Activated CD4-positive, alpha-beta T cell treated with anti-CD3 and anti-CD28 coated beads, Interleukin-2, amount 50 U/mL, for 4 hours (primary cell): Measurements from ENCODE around the gene GRIK1.
"Not testable (repeated sequence)": the region's sequence is repeated elsewhere in the genome, so short reads cannot be mapped to it uniquely, and the experiment has no call there.

Experiments used
- DNase-seq, 2 experiments: peaks; one replicate each; pipeline ENCODE4 v3.0.0-alpha.2; 2020

Gene GRIK1

DNA sequence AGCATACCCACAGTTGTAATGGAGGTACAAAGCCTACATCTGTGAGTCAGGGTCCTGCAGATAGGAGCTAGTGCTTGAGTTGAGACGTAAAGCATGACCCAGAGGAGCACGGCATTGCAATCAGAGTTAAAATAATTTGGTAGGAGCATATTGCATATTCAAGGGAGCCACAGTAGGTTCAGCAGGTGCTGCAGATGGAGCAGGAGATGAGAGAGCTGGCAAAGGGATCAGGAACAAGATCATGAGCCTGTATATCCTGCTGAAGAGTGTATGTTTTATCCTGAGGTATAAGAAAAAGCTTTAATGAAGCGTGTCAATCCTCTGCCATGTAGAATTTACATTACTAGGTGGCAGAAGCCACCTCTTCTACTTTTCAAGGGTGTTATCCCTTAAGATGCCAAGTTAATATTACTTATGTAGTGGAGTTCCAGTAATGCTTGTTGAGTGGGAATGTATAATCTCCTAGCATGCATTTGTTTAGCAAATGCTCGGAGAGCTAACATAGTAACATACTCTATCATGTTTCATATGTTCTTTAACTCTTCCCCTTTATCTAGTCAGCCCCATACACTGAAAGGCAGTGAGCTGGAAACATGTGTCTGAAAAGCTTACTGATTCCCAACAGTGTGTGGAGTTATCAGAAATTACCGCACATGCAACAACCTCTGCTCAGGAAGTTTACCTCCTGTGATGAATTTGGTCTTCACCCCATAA lies 300.3 kb downstream of the GRIK1 start:
- DNase-seq: no peak

DNA sequence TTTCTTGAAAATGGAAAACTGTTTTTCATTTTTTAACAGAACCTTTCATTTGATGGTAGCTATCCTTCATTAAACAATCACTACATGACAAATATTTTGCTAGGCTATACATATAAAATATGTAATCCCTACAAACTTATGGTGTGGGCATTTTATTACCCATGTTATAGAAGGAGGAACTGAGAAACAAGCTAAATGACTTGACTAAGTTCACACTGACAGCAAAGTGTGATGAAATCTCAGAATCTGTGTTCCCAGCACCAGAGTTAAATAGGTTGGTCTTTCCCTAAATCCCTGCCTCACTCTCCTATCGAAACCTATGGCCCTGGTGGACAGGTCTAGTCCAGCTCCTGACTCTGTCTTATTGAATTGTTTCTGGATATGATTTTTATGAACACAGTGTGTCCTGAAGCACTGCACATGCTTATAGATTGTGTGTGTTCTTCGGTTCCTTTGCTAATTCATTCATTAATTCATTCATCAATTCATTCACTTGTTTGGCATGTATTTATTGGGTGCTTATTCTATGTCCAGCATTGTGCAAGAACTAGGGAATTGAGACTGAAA lies 301.0 kb downstream of the GRIK1 start:
- DNase-seq: no peak

DNA sequence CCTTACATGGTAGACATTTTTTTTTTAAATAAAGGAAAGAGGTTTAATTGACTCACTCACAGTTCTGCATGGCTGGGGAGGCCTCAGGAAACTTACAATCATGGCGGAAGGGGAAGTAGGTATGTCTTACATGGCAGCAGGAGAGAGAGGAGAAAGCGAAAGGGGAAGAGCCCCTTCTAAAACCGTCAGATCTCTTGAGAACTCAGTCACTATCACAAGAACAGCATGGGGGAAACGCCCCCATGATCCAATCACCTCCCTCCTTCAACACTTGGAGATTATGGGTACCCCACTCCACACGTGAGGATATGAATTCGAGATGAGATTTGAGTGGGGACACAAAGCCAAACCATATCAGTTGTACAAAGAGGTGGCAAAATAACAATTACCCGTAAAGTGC lies 301.7 kb downstream of the GRIK1 start:
- no peak for DNase-seq

DNA sequence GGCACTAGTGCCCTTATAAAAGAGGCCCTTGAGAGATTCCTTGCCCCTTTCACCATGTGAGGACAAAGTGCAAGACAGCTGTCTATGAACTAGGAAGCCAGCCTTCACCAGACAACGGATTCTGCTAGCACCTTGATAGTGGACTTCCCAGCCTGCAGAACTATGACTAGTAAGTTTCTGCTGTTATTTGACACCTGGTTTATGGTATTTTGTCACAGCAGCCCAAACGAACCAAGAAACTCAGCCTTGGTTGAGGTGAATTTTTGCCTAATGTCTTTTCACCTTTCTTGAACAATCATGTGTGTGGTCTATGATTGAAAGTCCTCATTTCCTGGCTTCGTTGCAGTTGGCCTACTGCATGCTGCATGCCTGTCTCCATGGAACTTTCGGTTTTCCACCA lies 302.2 kb downstream of the GRIK1 start:
- DNase-seq: no peak

DNA sequence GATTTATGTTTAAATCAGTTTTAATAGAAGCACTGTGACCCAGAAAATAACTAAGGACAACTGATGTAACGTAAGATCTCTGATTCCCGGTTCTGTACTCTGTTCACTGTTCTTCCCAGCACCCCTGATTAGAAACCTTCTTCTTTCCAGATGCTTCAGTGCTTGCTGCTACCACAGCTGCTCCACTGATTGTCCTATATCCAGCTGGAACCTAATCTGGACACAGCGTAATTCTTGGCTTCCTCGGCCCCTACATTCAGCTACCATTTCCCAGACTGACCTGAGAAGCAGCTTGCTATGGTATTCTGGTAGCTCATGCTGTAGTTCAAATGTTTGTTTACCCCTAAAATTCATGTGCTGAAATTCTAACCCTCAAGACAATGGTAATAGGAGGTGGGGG lies 302.7 kb downstream of the GRIK1 start:
- no peak for DNase-seq

DNA sequence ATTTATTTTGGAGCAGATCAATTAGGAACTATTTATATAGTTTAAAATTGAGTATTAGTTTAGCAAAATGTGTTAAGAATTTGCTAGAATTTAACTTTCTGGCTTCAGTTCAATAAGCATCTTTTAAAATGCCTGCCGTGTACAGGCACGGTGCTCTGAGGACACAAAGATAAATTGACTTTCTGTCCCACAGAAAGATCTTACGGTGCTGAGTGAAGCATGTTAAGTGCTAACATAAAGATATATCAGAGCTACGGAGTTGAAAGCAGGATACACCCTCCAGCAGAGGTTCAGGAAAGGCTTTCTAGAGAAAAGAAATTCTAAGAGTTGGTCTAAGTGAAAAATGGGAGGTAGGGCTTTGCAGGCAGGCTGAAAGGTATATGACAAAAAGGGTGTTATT lies 305.4 kb downstream of the GRIK1 start:
- DNase-seq: no peak

DNA sequence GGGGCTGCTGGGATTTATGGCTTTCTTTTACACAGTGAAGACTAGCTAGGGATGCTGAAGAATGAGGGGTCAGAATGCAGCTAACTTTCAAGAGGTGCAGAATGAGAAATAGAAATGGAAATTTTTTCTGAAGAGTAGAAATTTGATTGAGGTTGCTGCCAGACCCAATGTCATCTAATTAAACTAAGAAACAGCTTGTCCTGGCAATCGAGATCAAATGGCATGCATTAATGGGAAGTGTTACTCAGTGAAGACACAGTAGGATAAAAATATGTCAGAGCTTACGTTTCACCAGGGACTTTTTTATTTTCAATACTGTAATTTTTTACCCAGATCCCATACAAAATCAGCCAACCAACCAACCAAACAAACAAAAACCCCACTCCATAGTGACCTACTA lies 306.0 kb downstream of the GRIK1 start:
- DNase-seq: no peak

DNA sequence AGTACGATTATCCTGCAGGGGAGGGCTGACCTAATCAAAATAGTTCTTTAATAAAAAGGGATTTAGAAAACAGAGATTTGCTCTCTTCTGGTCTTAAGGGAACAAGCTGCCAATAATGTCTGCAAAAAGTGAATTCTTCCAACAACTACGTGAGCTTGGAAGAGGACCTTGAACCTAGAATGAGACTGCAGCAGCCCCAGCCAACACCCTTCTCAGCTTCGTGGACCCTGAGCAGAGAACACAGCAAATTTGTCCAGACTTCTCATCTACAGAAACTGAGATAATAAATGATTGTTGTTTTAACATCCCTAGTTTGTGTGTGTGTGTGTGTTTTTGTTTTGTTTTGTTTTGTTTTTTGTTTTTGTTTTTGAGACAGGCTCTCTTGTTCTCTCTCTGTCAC lies 309.4 kb downstream of the GRIK1 start:
- DNase-seq: no peak

DNA sequence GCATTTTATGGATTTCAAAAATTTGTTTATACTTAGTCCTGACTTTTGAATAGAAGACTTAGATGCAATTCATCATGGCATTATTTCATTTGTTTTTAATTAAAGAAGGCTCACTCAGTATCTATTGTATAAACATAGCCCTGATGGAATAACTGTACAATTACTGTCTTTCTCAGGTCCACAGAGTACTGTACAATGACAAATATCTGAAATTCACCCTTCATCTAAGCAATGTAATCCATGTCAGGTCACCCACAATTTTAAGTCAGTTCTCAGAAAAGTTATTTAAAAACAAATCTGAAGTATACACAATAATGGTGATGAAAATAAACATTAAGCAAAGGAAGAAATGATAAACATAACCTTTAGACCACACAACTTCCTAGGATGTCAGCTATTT lies 311.9 kb downstream of the GRIK1 start:
- no peak for DNase-seq

DNA sequence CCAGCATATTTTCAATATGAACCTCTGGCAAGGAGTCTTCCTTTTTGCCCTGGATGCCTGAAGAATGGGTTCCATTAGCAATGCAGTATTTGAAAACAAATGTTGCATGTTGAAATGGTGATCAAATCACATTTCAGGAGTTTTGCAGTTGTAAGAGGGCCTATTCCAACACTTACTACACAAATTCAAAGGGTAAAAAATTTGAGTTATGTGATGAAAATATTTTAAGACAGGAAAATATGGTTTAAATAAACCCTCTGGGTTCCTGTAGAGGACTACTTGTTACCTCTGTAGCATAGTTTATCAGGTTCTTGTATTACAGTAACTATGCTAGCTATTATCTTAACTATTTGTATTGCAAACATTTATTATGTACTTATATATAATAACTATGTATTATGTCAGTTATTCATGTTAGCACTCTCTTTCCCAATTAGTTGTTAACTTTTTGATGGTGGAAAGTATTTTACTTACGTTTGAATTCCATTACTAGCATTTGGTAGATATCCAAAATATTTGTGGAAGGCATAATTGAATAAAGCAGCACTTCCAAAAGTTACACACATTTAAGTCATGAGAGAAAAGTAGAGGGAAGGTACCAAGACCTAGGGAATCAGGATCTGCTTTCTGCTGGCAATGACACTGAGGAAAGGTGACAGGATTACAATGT lies 312.9 kb downstream of the GRIK1 start:
- no peak for DNase-seq

DNA sequence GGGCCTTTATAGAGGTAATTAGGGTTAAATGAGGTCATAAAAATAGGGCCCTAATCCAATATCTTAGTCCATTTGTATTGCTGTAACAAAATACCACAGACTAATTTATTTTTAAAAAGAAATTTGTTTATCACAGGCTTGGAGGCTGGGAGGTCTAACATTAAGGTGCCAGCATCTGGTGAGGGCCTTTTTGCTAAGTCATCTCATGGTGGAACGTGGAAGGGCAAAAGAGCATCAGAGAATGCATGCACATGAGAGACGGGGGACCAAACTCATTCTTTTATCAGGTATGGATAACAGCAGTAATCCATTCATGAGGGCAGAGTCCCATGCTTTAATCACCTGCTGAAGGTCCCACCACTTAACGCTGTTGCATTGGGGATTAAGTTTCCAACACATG lies 313.8 kb downstream of the GRIK1 start:
- DNase-seq: no peak

DNA sequence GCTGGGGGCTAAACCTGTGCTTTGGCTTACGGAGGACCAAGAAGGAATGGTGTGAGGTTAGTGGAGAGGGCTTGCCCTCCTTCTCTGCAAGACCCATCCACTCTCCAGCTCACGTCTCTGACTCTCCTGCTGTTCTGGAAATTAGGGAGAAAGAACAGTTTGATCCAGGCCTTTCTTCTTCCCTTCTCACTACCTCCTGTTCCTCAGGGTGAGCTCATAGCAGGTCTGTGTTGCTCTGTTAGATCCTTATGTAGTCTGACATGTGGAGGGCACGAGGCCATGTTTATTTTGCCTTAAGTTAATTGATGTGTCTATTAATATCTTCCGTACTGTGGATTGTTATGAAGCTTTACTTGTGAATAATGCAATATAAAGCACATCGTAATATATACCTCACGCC lies 315.0 kb downstream of the GRIK1 start:
- no peak for DNase-seq

DNA sequence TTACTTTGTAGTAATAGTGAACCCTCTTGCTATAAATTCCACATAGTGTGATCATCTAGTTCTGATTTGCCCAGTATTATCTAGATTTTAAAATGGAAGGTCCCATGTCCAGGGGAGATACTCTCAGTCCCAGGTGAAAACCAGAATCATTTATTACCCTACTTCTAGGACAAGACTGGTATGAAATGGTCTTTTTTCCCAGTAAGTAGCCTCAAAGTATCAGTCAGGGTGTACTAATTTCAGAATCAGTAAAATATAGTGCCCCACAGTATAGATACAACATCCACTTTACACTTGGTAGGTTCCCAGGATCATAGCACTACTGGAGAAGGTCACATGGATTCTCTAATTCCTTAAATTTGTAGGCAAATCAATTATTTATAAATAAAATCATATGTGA lies 318.3 kb downstream of the GRIK1 start:
- DNase-seq: no peak

DNA sequence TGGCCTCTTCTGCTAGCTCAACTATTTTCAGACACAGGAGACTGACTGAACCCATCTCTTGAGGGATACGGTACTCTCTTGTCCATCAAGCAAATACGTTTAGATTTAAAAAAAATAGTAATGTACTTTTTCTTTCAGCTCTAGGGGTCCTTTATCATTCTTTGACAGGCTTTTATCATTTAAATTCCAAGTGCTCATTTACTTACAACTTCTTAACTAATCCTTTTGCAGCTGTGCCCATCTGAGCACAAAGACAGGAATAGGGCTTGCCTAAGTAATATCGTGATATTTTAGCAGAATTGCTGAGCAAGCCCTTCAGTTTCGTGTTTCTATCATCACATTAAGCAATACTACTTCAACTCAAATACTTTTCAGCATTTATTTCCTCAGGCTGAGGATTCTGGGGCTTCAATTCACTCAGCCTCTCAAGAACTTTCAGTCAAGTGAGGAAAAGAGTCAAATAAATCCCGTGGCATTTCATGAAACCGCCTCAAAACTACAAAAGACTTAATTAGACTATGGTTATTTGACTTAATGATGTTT lies 323.5 kb downstream of the GRIK1 start:
- no peak for DNase-seq

DNA sequence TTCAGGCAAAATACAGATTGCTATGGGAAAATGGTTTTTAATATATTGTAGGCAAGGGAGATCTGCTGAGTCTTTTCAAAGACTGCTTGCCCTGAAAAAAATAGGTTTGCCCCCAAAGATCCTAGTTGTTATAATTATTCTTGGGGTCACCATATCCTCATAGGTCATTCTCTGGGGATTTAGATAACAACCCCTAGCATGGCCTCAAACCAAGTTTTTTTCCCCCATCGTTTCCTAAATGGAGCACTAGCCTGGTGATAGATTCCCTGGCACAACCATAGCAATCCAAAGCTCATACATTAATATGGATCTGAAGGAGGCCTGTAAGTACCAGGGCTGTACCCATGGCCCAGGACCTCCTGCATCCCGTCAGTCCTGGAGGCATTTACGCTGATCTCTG lies 325.9 kb downstream of the GRIK1 start:
- no peak for DNase-seq

DNA sequence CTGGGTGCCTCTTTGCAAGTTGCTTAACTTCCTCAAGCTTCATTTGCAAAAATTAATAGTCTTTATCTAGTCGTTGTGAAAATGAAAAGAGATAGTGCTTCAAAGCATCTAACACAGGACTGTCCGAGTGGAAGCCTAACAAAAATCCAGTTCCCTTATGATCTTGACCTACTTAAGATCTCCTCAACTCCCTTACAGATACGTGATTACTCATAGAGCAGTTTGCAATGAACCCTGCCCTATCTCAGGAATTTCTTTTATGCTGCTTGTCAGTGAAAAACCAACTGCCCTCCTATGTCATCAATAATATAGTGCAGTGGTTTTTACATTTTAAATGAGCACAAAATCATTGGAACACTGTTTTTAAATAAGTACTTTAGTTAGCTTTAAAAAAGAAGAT lies 326.8 kb downstream of the GRIK1 start:
- no peak for DNase-seq

DNA sequence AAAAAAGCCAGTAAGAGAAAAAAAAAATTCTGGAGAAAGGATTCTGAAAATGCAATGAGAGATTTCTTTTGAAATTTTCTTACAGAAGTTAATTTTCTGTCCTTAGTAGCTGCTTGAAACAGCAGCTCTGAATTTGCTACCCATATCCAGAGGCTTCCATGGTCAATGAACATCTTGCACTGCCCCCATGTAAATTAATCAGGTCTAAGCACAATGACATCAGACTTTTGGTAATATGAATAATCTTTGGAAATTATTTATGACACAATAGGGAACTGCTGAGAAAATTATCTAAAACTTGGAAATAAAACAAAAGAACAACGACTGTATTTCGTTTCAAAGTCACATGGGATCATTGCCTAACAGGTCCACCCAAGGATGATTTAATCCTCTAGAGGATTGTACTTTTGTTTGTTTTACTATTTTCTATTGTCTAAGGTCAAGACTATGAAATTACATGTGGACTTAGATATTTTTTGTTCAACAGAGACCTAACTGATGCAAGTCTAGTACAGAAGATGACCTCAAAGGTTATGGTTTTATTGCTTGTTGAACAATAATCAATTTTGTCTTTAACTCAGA lies 328.9 kb downstream of the GRIK1 start:
- DNase-seq: no peak

DNA sequence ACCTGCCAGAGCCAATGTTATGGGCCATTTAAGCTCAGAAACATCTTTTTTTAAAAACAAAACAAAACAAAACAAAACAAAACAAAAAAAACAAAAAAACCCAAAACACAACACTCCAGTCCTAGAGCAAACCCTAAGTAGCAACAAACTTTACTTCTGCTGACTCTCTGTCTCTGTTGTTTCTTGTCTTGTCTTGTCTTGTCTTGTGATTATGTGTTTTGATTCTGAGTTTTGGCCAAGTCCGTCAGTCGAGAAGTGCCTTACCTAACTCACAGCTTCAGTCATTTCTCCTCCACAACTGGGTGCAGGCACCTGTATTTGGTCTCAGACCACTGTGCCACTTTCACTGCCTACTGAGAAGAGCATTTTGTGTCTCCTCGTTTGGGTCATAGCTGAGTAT lies 333.2 kb downstream of the GRIK1 start:
- no peak for DNase-seq

DNA sequence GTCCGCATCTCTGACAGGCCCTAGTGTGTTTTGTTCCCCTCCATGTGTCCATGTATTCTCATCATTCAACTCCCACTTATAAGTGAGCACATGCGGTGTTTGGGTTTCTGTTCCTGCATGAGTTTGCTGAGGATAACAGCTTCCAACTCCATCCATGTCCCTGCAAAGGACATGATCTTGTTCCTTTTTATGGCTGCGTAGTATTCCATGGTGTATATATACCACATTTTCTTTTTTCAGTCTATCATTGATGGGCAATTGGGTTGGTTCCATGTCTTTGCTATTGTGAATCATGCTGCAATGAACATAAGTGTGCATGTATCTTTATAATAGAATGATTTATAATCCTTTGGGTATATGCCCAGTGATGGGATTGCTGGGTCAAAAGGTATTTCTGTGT lies 334.6 kb downstream of the GRIK1 start:
- not testable (repeated sequence) for DNase-seq

DNA sequence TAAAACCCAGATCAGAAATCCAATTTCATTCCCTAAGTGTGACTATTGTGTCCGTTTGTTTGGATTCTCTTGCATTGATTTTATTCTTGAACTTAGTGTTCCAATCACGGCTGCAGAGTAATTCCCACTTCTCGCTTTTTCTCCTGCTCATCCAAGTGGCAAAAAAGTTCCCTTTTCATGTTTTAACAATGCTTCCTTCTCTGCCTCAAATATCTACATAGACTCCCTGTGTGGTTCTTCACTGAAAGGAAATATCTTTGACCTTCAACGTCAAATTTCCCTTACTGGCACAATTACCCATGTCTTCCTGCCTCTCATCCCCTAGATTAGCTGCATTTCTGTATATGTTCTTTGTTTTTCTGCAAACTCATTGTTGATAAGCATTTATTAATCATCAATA lies 335.7 kb downstream of the GRIK1 start:
- DNase-seq: no peak

DNA sequence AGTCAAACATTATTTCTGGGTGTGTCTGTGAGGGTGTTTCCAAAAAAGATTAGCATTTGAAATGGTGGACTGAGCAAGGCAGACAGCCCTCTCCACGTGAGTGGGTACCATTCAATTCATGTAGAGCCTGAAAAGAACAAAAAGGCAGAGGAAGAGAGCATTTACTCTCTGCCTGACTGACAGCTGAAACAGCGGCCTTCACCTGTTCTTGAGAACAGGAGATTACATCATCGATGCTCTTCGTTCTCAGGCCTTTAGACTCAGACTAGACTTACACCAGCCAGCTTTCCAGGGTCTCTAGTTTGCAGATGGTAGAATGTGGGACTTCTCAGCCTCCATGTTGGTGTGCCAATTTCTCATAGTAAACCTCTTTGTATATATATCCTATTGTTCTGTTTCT lies 338.7 kb downstream of the GRIK1 start:
- DNase-seq: no peak

DNA sequence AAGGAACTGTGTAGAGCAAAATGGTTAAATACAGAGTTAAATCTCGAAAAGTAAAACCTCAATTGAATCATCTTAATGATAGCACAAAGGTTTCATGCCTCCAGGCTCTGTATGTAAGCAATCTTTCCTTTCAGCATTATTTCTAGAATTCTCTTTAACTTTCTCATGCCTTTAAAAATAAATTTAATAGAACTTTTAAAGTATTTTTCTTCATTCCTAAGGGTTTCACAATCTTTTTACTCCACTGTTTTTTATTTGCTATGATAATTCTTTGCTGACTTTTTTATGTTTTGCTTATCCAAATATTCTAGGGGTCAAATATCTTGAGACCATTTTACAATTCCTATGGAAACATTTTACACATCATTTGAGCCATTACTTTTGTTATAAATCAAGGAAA lies 353.1 kb downstream of the GRIK1 start:
- DNase-seq: no peak

DNA sequence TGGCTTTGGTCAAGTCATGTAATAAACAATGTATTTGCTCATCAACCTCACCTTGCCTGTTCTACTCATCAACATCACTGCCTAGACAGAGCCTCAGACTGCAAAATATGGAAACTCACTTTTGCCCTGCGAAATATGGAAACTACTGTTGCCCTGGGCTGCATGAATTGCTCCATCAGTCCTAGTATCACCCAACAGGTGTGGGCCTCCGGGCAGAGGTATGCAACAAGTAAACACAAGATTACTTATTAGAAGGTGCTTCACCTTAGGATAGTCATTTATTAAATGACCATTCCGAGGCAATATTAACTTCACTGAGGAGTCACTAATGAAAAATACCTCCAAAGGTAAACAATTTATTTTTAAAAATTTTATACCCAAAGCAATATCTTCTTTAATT lies 354.3 kb downstream of the GRIK1 start:
- no peak for DNase-seq

DNA sequence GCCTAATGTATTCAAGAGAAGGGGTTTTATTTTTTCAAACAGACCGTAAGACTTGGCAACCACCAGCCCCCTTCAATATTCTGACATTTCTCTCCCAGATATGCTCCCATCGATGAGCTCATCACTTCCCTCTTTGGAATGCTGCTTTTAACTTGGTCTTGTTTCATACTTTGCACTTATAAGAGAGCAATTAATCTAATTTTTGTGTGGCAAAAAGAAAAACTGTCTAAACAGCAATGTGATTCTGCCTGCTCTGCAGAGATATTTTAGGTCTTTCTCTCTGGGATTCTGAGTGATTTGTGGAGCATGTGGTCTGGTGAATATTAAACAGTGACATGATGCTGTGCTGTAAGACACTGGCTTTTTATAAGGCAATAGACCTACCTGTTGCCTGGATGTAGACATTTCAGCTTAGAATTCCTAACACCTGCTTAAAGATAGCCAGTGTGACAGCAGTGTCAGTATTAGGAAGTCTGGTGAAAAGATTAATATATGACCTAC lies 356.3 kb downstream of the GRIK1 start:
- DNase-seq: no peak
